Peyer's patch (tissue), 4 donors: Measurements from ENCODE around the gene ABCC5.

Experiments used
- CTCF ChIP-seq, 6 experiments: fragments of 450-650 bp in 4 of 6; fragments of 200-600 bp in 2 of 6; sonication (generic) in 1 of 6; IDR thresholded peaks; one replicate each; pipeline ENCODE4 v1.5.1; 2017 to 2019; ENCODE audit warnings: antibody characterized with exemption in 6 of 6, mild to moderate bottlenecking in 3 of 6, moderate library complexity in 1 of 6
- POLR2A ChIP-seq, 2 donors: fragments of 450-650 bp; IDR thresholded peaks; one replicate each; pipeline ENCODE4 v1.5.1; 2017; ENCODE audit warnings: antibody characterized with exemption in 2 of 2, mild to moderate bottlenecking in 2 of 2, moderate library complexity in 2 of 2

GRCh38 chr3:183987000-183987600 lies 30.6 kb downstream of the ABCC5 start:
- TF ChIP-seq CTCF (IDR thresholded peaks at IDR 0.05): no peak
- TF ChIP-seq POLR2A (IDR thresholded peaks at IDR 0.05): no peak
